Subcutaneous abdominal adipose tissue (tissue), 5 donors: Measurements from ENCODE around the gene RSRC2.
"Not testable (repeated sequence)": the region's sequence is repeated elsewhere in the genome, so short reads cannot be mapped to it uniquely, and the experiment has no call there.

Experiments used
- H3K27ac ChIP-seq: one replicate; pipeline ENCODE4 v1.7.0; 2013; ENCODE audit warnings: low read depth, mild to moderate bottlenecking, inconsistent platforms, low read length, moderate library complexity
- H3K27me3 ChIP-seq, 5 donors: one replicate each; pipeline ENCODE4 v1.7.0; 2013; ENCODE audit warnings: low read length in 5 of 5, inconsistent platforms in 1 of 5; ENCODE audit not compliant: control insufficient read depth in 5 of 5, insufficient read depth in 4 of 5
- H3K36me3 ChIP-seq, 5 donors: one replicate each; pipeline ENCODE4 v1.7.0; 2013; ENCODE audit warnings: low read length in 5 of 5; ENCODE audit not compliant: control insufficient read depth in 5 of 5, insufficient read depth in 5 of 5
- H3K4me1 ChIP-seq, 5 donors: one replicate each; pipeline ENCODE4 v1.7.0; 2013; ENCODE audit warnings: low read length in 5 of 5, mild to moderate bottlenecking in 3 of 5, moderate library complexity in 1 of 5; ENCODE audit not compliant: control insufficient read depth in 5 of 5, insufficient read depth in 5 of 5
- H3K4me3 ChIP-seq, 5 donors: one replicate each; pipeline ENCODE4 v1.7.0; 2013; ENCODE audit warnings: low read length in 5 of 5, low read depth in 1 of 5
- H3K9ac ChIP-seq, 5 donors: one replicate each; pipeline ENCODE4 v1.7.0; 2013; ENCODE audit warnings: low read length in 5 of 5, mild to moderate bottlenecking in 4 of 5, moderate library complexity in 3 of 5
- H3K9me3 ChIP-seq, 5 donors: one replicate each; pipeline ENCODE4 v1.7.0; 2013; ENCODE audit warnings: low read length in 5 of 5; ENCODE audit not compliant: control insufficient read depth in 5 of 5
- donor health status: healthy.
- donor health status: healthy.
- donor health status: healthy.
- donor health status: healthy.
- donor health status: healthy.

Gene RSRC2

DNA sequence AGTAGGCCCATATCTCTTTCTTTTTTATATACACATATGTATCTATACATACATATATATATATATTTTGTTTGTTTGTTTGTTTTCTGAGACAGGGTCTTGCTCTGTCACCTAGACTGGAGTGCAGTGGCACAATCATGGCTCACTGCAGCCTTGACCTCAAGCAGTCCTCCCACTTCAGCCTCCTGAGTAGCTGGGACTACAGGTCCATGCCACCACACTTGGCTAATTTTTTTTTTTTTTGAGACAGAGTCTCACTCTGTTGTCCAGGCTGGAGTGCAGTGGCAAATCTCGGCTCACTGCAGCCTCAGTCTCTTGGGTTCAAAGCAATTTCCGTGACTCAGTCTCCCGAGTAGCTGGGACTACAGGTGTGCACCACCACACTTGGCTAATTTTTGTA, 38.9 kb downstream of the RSRC2 start:
- not testable (repeated sequence) for H3K27me3 ChIP-seq, H3K4me1 ChIP-seq, H3K4me3 ChIP-seq, H3K9me3 ChIP-seq, H3K27ac ChIP-seq, H3K9ac ChIP-seq
- H3K36me3 ChIP-seq, result peaks cover 48 to 96% (median 65%) of the 10 kb centered on the region in 5 donors

DNA sequence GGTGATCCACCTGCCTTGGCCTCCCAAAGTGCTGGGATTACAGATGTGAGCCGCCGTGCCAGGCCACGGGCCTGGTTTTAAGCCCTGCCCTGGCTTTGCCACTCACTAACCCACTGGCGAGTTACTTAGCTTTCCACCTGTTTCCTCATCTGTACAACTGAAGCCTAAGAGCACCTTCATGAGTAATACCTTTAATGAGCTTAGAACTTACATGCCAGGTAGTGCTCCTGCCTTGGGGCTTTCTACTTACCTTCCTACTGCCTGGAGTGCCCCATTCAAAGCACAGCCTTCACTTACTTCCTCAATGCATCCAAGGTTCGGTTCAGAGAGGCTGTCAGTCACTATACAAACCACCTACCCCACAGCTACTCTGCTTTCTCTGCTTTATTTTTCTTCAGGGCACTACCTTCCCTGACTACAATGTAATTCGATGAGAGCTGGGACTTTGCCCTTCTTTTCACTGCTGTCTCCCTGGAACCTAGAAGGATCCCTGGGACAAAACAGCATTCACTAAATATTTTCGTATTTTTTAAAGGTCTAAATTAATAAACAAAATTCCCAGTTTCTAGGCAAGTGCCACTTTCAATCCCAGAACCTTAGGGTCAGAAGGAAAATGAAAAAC, 39.8 kb downstream of the RSRC2 start:
- H3K36me3 ChIP-seq, result peaks cover 45 to 90% (median 61%) of the 10 kb centered on the region in 5 donors
- H3K9ac ChIP-seq, result no peak overlapping the region
- no peaks in the 10 kb centered on the region for H3K9me3 ChIP-seq
- H3K27ac ChIP-seq, result no peak overlapping the region
- H3K4me3 ChIP-seq, result no peak overlapping the region
- H3K27me3 ChIP-seq, result no peaks in the 10 kb centered on the region
- no peaks in the 10 kb centered on the region for H3K4me1 ChIP-seq

DNA sequence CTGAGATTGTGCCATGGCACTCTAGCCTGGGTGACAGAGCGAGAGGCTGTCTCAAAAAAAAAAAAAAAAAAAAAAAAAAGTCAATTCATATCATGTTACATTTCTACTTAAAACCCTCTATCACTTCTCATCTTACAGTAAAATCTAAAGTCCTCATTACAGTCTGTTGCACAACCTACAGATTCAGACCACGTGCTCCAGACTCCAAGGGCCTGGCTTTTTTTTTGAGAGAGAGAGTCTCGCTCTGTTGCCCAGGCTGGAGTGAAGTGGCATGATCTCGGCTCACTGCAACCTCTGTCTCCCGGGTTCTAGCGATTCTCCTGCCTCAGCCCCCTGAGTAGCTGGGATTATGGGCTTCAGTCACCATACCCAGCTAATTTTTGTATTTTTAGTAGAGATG, 40.4 kb downstream of the RSRC2 start:
- H3K36me3 ChIP-seq, result peaks cover 49 to 91% (median 62%) of the 10 kb centered on the region in 5 donors
- not testable (repeated sequence) for H3K27me3 ChIP-seq, H3K4me3 ChIP-seq, H3K9ac ChIP-seq, H3K27ac ChIP-seq, H3K4me1 ChIP-seq, H3K9me3 ChIP-seq

DNA sequence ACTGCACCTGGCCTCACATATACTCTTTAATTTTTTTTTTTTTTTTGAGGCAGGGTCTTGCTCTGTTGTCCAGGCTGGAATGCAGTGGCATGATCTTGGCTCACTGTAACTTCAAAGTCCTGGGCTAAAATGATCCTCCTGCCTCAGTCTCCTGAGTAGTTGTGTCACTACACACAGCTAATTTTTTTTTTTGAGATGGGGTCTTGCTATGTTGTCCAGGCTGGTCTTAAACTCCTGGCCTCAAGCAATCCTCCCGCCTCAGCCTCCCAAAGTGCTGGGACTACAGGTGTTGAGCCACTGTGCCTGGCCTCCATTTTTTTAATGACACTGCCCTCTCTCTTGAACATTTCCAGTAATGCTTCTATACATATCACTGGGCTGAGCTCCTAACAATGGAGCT, 42.4 kb downstream of the RSRC2 start:
- not testable (repeated sequence) for H3K4me1 ChIP-seq

DNA sequence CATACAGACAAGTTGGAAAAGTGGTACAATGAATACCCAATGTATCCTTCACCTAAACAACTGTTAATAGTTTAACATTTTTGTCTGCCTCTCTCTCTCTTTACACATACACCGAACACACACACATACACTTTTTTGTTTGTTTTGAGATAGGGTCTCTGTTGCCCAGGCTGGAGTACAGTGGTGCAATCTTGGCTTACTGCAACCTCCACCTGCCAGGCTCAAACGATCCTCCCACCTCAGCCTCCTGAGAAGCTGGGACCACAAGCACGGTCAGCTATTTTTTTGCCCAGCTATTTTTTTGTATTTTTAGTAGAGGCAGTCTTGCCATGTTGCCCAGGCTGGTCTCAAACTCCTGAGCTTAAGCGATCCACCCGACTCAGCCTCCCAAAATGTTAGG, 42.8 kb downstream of the RSRC2 start:
- Histone ChIP-seq H3K4me1 (no peaks in the 10 kb centered on the region), H3K9ac (no peak overlapping the region), H3K4me3 (no peak overlapping the region), H3K36me3 (peaks cover 38 to 92% (median 62%) of the 10 kb centered on the region in 5 donors), H3K9me3 (no peaks in the 10 kb centered on the region), H3K27ac (no peak overlapping the region), H3K27me3 (no peaks in the 10 kb centered on the region)

More for the DNA sequence above, 42.4 kb downstream of the RSRC2 start:
- peaks cover 42 to 93% (median 65%) of the 10 kb centered on the region in 5 donors for H3K36me3 ChIP-seq
- not testable (repeated sequence) for H3K9ac ChIP-seq, H3K27me3 ChIP-seq, H3K27ac ChIP-seq, H3K4me3 ChIP-seq, H3K9me3 ChIP-seq

DNA sequence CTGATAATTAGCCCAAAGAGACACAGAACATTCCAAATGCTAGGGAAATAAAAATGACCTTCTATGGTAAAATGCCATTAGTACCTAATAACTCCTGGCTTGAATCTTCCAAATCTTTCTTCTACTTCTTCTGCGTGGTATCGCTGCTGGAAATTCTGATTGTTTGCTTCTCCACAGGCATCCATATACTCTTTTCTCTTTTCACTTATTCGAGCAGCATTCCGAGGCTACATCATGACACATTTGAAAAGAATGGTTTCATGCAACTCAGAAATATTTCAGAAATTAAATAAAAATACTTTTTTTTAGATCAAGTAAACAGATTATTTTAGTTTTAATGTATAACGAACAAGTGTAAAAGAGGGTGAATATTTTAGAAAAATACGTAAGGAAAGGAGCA, 44.9 kb downstream of the RSRC2 start:
- no peaks in the 10 kb centered on the region for H3K27me3 ChIP-seq
- H3K9ac ChIP-seq, result no peak overlapping the region
- H3K4me1 ChIP-seq, result no peaks in the 10 kb centered on the region
- peaks cover 41 to 93% (median 64%) of the 10 kb centered on the region in 5 donors for H3K36me3 ChIP-seq
- H3K4me3 ChIP-seq, result no peak overlapping the region
- H3K27ac ChIP-seq, result no peak overlapping the region
- H3K9me3 ChIP-seq, result no peaks in the 10 kb centered on the region

DNA sequence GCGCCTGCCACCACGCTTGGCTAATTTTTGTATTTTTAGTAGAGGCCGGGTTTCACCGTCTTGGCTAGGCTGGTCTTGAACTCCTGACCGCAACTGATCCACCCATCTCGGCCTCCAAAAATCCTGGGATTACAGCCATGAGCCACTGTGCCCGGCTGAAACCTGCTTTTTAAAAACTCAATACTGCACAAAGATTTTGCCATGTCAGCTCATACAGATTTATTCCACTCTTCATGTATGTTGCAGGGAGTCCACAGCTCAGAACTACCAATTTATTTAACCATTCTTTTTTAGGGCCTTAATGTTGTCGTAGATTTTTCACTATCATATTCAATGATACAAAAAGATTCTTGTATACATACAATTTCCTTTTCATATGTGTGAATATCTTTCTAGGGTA, 46.0 kb downstream of the RSRC2 start:
- Histone ChIP-seq H3K9ac (no peak overlapping the region), H3K4me1 (no peaks in the 10 kb centered on the region), H3K27me3 (no peaks in the 10 kb centered on the region), H3K9me3 (no peaks in the 10 kb centered on the region), H3K36me3 (peaks cover 43 to 93% (median 69%) of the 10 kb centered on the region in 5 donors), H3K27ac (no peak overlapping the region), H3K4me3 (no peak overlapping the region)

DNA sequence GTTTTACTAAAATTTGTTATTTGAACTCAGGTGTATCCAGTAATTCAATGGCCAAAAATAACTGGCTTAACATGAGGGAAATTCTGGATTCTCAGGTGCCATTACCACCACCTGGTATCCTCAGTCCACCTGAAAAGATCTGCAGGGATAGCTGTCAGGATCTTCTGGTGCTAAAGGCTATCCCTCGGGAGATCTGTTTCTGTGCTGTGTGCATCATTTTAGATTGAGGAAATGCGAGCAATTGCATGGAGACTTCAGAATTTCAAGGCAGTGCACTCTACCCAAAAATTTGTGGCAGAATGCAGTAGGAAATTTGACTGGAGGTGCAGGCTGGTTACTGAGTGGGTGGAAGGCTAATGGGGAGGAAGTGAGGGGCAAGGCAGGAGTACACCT, 52.4 kb downstream of the RSRC2 start:
- no peak overlapping the region for H3K4me3 ChIP-seq
- H3K9ac ChIP-seq, result no peak overlapping the region
- H3K27me3 ChIP-seq, result no peaks in the 10 kb centered on the region
- H3K36me3 ChIP-seq, result peaks cover 27 to 68% (median 54%) of the 10 kb centered on the region in 5 donors
- H3K27ac ChIP-seq, result no peak overlapping the region
- H3K4me1 ChIP-seq, result peaks cover 0 to 4% (median 0%) of the 10 kb centered on the region in 5 donors
- H3K9me3 ChIP-seq, result no peaks in the 10 kb centered on the region

DNA sequence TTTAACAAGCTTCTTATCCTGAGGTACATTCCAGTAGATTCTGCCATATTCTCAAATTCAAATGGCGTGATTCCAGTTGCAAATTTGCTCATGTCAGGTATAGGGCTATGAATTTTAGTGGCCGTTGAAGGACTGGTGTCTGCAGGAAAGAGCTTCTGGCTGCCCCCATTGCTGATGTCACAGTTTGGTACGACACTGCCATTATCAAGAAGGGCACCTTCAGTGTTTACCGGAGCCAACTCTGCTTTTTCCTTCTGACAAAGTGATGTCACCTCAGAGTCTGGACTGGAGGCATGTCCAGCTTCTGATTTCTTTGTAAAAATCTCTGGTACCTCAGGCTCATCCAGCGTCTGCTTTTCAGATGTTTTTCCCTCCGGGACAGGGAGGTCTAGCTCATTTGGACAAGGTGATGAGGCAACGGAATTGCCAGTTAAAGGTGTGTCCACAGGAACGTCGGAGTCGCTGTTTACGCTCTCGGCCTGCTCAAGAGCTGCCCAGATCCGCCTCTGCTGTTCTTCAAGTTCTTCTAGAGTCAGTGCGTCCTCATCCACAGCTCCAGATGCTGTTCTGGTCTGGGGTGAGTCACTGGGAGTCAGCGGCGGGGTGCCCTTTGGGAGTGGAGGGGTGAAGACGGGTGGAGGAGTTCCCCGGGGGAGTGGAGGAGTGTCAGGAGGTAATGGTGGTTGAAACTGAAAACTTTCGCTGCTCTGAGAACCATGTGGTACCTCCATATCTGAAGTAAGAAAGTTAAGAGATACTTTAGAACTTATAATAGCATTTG, 53.0 kb downstream of the RSRC2 start:
- no peak overlapping the region for H3K4me3 ChIP-seq
- H3K27ac ChIP-seq, result no peak overlapping the region
- H3K9me3 ChIP-seq, result no peaks in the 10 kb centered on the region
- peaks cover 0 to 4% (median 0%) of the 10 kb centered on the region in 5 donors for H3K4me1 ChIP-seq
- H3K36me3 ChIP-seq, result peaks cover 26 to 63% (median 51%) of the 10 kb centered on the region in 5 donors
- H3K9ac ChIP-seq, result no peak overlapping the region
- no peaks in the 10 kb centered on the region for H3K27me3 ChIP-seq
